ENCODE results near the gene FAM25G. TPM values are rescaled to one million over a fixed set of nuclear protein-coding genes. Genes with fewer than 3 reads are reported as not detected.
A peak's percentile ranks its signal among the peaks of the same experiment; 100 is the strongest.
"Not testable (repeated sequence)": the region's sequence is repeated elsewhere in the genome, so short reads cannot be mapped to it uniquely, and the experiment has no call there.

Gene FAM25G
- polyA plus RNA-seq, 1 experiment: not detected

DNA sequence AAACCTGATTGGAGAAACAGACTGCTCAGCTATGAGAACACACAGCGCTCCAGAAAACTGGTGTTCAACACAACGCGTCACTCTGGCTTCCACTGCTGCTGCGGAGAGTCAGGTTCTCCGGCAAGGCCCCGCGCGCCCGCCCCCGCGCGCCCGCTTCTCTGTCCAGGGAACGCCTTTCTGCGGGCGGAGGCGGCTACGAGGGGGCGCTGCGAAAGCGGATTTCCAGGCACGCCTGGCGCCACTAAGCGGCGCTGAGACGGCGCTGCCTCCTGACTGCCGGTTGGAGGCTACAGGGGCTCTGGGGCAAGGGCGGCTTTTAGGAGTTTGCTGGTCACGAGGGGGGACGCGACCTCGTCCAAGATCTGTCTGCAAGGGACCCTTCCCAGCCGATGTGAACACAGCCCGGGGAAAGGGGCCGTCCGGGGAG is 30.2 kb downstream of the FAM25G start:
- CTCF ChIA-PET; H3K27me3 ChIP-seq (ENCODE audit: control insufficient read depth, insufficient read depth, low read length); POLR2A ChIA-PET; H3K4me3 ChIP-seq (ENCODE audit: low read depth, low read length); H3K36me3 ChIP-seq (ENCODE audit: control insufficient read depth, insufficient read depth, low read length): not testable (repeated sequence)
- TF ChIP-seq, protein P1, sequence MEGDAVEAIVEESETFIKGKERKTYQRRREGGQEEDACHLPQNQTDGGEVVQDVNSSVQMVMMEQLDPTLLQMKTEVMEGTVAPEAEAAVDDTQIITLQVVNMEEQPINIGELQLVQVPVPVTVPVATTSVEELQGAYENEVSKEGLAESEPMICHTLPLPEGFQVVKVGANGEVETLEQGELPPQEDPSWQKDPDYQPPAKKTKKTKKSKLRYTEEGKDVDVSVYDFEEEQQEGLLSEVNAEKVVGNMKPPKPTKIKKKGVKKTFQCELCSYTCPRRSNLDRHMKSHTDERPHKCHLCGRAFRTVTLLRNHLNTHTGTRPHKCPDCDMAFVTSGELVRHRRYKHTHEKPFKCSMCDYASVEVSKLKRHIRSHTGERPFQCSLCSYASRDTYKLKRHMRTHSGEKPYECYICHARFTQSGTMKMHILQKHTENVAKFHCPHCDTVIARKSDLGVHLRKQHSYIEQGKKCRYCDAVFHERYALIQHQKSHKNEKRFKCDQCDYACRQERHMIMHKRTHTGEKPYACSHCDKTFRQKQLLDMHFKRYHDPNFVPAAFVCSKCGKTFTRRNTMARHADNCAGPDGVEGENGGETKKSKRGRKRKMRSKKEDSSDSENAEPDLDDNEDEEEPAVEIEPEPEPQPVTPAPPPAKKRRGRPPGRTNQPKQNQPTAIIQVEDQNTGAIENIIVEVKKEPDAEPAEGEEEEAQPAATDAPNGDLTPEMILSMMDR (IDR thresholded peaks at IDR 0.05; ENCODE audit: insufficient read depth, low read depth, low read length): peak; percentile 48
- DNase-seq (ENCODE audit: low read depth): peak; percentile 4

DNA sequence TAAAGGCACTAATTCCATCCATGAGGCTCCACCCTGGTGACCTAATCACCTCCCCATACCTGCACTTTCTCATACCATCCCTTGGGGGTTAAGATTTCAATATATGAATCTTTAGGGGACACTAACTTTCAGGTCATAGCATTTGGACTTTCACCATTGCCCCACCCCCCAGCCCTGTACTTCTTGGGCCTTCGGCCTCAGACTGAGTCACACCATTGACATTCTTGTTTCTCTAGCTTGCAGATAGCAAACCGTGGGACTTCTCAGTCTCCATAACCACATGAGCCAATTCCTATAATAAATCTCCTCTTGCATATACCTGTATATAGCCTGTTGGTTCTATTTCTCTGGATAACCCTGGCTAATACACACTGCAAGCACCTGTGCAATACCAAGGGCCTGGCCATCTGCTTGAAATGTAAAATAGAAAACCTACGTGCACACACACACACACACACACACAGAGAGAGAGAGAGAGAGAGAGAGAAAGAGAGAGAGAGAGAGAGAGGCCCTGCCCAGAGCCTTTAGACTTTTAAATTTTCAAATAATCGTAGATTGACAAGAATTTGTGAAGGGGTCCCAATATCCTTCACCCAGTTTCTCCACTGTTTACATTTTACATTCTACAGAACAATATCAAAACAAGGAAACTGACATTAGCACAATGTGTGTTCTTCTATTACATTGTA is 32.9 kb downstream of the FAM25G start:
- peak; percentile 19 for DNase-seq (ENCODE audit: low read depth)
- CTCF ChIA-PET: interaction anchor here (0.7 to 1.0 kb wide), 2 partner anchors 26 to 804 kb away, joined by 3 to 4 read pairs; no protein-coding TSS in a partner anchor
- POLR2A ChIA-PET: no interaction called here
- peaks cover 2% of the 10 kb centered on the region; the same call in 1 of the 2 replicates for H3K27me3 ChIP-seq (ENCODE audit: control insufficient read depth, insufficient read depth, low read length)
- H3K4me3 ChIP-seq (ENCODE audit: low read depth, low read length): no peak overlapping the region
- TF ChIP-seq, protein P1 (IDR thresholded peaks at IDR 0.05; ENCODE audit: insufficient read depth, low read depth, low read length): no peak
- no peaks in the 10 kb centered on the region for H3K36me3 ChIP-seq (ENCODE audit: control insufficient read depth, insufficient read depth, low read length)

DNA sequence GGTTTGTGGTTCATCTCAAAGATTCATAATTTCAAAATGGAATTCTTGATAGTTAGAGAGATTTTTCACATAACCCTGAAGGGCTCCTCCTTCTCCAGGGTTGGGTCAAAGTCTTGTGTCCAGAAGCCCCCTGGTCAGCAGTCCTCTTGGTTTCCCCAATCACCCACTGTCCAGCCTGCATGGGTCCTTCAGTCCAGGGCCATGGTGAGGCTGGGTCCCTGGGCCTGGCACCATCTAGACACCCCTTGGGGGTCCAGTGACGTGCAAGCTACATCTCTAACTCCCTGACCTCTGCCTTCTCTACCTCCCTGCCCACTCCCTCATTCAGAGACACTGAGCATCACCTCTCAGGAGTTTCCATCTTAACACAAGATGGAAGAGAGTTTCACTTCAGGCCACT is 33.7 kb downstream of the FAM25G start:
- DNase-seq (ENCODE audit: low read depth): no peak
- Histone ChIP-seq H3K27me3 (ENCODE audit: control insufficient read depth, insufficient read depth, low read length) (peaks cover 6% of the 10 kb centered on the region), H3K4me3 (ENCODE audit: low read depth, low read length) (no peak overlapping the region), H3K36me3 (ENCODE audit: control insufficient read depth, insufficient read depth, low read length) (no peaks in the 10 kb centered on the region)
- ChIA-PET CTCF (interaction anchor here (1.0 kb wide), 1 partner anchor 25 kb away, joined by 3 read pairs; no protein-coding TSS in a partner anchor), POLR2A (no interaction called here)
- TF ChIP-seq, protein P1 (IDR thresholded peaks at IDR 0.05; ENCODE audit: insufficient read depth, low read depth, low read length): no peak

DNA sequence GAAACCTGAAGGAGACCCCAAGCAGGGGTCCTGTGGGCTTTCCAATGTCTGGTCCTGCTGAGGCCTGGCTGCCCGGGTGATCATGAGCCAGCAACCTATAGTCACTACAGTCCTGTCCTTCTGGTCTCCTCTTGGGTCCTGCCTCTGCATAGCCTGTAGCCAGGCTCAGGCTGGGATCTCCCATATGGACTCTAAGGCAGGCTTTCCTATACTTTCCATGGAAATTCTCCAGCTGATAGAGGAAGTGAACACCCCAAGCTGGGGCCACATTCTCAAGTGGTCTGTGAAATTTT is 34.0 kb downstream of the FAM25G start:
- ChIA-PET CTCF (no interaction called here), POLR2A (no interaction called here)
- no peak for DNase-seq (ENCODE audit: low read depth)
- H3K36me3 ChIP-seq (ENCODE audit: control insufficient read depth, insufficient read depth, low read length): no peaks in the 10 kb centered on the region
- H3K27me3 ChIP-seq (ENCODE audit: control insufficient read depth, insufficient read depth, low read length): peaks cover 6% of the 10 kb centered on the region
- TF ChIP-seq, protein P1 (IDR thresholded peaks at IDR 0.05; ENCODE audit: insufficient read depth, low read depth, low read length): no peak
- no peak overlapping the region for H3K4me3 ChIP-seq (ENCODE audit: low read depth, low read length)

DNA sequence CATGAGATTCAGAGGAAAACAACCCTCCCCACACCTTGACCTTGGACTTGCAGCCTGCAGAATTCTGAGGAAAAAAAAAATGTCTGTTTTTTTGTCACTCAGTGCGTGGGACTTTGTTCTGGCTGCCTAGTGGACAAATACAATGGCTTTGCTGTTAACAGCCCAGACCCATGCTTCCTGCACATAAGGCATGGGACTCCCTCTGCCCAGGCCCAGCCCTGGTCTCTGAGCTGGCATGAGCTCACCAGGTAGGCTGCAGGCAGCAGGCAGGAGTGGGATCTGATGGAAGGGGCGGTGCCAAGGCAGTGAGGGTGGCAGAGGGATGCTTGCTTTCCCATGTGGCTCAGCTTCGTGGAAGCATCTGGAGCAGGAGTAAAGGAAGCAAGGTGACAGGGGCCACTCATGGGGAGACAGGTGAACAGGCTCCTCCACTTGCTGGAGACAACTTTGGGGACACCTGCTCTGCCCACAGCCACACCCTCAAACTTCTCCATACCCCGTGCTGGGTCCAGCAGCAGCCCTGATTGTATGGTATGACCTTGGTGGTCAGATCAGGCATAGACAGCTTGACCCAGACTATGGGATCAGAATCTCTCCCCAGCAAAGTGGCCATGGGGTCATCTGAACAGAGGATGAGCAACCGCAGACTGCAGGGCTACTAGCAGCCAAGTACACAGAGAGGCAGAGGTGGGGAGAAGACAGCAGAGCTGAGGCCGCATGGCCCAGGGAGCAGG is 34.5 kb downstream of the FAM25G start:
- H3K27me3 ChIP-seq (ENCODE audit: control insufficient read depth, insufficient read depth, low read length): peaks cover 6% of the 10 kb centered on the region
- DNase-seq (ENCODE audit: low read depth): no peak
- POLR2A ChIA-PET: no interaction called here
- TF ChIP-seq, protein P1 (IDR thresholded peaks at IDR 0.05; ENCODE audit: insufficient read depth, low read depth, low read length): no peak
- H3K4me3 ChIP-seq (ENCODE audit: low read depth, low read length): no peak overlapping the region
- CTCF ChIA-PET: interaction anchor here (1.1 to 1.4 kb wide), 2 partner anchors 19 to 95 kb away, joined by 4 read pairs; no protein-coding TSS in a partner anchor
- no peaks in the 10 kb centered on the region for H3K36me3 ChIP-seq (ENCODE audit: control insufficient read depth, insufficient read depth, low read length)
